NT2/D1 (cell line): ENCODE data around the gene FZR1.

Experiments used
- SUZ12 ChIP-seq: IDR thresholded peaks from 2 replicates; pipeline ENCODE4 v1.6.1; 2011; ENCODE audit not compliant: insufficient read length, insufficient read depth; ENCODE audit errors: extremely low read depth
- YY1 ChIP-seq: IDR thresholded peaks from 2 replicates; pipeline ENCODE4 v1.6.1; 2011; ENCODE audit not compliant: insufficient read length, insufficient read depth
- ZNF274 ChIP-seq: IDR thresholded peaks from 2 replicates; pipeline ENCODE4 v1.6.1; 2011; ENCODE audit warnings: mild to moderate bottlenecking, low read depth, low read length

- TF ChIP-seq ZNF274 (no peak), SUZ12 (no peak), YY1 (no peak)
Observed at GRCh38 chr19:3565139-3565538, 59.0 kb downstream of the FZR1 start.
